Measurements from ENCODE around the gene CD63.

DNA sequence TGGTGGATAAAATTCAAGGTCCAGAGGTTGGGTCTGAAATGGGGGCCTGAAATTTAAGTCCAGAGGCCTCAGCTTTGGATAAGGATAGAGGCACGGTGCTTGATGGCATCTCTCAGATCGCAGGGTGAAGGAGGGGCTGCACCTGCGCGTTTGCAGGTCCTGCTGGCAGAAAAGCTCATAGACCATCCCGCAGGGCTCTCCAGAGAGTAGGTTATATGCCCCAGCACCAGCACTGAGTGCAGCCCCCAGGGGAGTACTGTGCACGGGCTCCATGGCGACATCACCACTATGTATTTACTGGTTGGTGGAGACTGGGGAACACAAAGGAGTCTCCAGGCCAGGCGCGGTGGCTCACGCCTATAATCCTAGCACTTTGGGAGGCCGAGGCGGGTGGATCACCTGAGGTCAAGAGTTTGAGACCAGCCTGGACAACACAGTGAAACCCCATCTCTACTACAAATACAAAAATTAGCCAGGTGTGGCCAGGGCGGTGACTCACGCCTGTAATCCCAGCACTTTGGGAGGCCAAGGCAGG lies 4.3 kb upstream of the CD63 start:
- TF ChIP-seq CTCF (conservative IDR thresholded peaks at IDR 0.05; ENCODE audit: low read length): no peak
- no peak for TF ChIP-seq EZH2phosphoT487 (IDR thresholded peaks at IDR 0.05; ENCODE audit: borderline replicate concordance)
